K562 (cell line): ENCODE data around the gene ANTKMT. TPM values are rescaled to one million over a fixed set of nuclear protein-coding genes. Genes with fewer than 3 reads are reported as not detected.
A peak's percentile ranks its signal among the peaks of the same experiment; 100 is the strongest.

Experiments
- ARID1B ChIP-seq: fragments of 450-650 bp; IDR thresholded peaks from 2 replicates; pipeline ENCODE4 v1.6.1; 2016; ENCODE audit warnings: antibody characterized with exemption, mild to moderate bottlenecking, inconsistent platforms
- BACH1 ChIP-seq: fragments of 200-800 bp; sonication (Bioruptor generic); IDR thresholded peaks from 2 replicates; pipeline ENCODE4 v1.6.1; 2016; ENCODE audit warnings: missing genetic modification characterization, missing compliant biosample characterization
- BCL6 ChIP-seq: fragments of 250-450 bp; sonication (Bioruptor Pico); IDR thresholded peaks from 2 replicates; pipeline ENCODE4 v1.4.0; 2020
- BRF1 ChIP-seq: IDR thresholded peaks from 3 replicates; pipeline ENCODE4 v1.6.1; 2011; ENCODE audit warnings: borderline replicate concordance, mild to moderate bottlenecking; ENCODE audit not compliant: insufficient read length; ENCODE audit errors: extremely low read depth
- CBFA2T2 ChIP-seq: fragments of 450-650 bp; conservative IDR thresholded peaks from 2 replicates; pipeline ENCODE4 v1.6.1; 2017; ENCODE audit warnings: mild to moderate bottlenecking
- DMBX1 ChIP-seq: fragments of 250-450 bp; sonication (Bioruptor Pico); IDR thresholded peaks from 2 replicates; pipeline ENCODE4 v1.8.0; 2022; ENCODE audit warnings: inconsistent platforms, mild to moderate bottlenecking, moderate library complexity, borderline replicate concordance
- HMG20B ChIP-seq: fragments of 250-450 bp; sonication (Bioruptor Pico); IDR thresholded peaks from 2 replicates; pipeline ENCODE4 v1.5.0; 2021; ENCODE audit warnings: mild to moderate bottlenecking
- HMGN3 ChIP-seq: IDR thresholded peaks from 2 replicates; pipeline ENCODE4 v1.6.1; 2011; ENCODE audit warnings: borderline replicate concordance, low read depth, mild to moderate bottlenecking, mixed read lengths, low read length; ENCODE audit not compliant: insufficient read length; ENCODE audit errors: extremely low read depth
- HNRNPLL ChIP-seq: fragments of 200-400 bp; formaldehyde crosslinking; IDR thresholded peaks from 2 replicates; pipeline ENCODE4 v1.6.1; 2017; ENCODE audit warnings: low read length, low read depth, mild to moderate bottlenecking; ENCODE audit not compliant: poor library complexity, severe bottlenecking
- KDM5B ChIP-seq: fragments of 200-600 bp; sonication (generic); IDR thresholded peaks from 2 replicates; pipeline ENCODE4 v1.6.1; 2012; ENCODE audit warnings: low read depth, mild to moderate bottlenecking, moderate library complexity, low read length, control low read depth, inconsistent platforms; ENCODE audit not compliant: insufficient replicate concordance
- KLF16 ChIP-seq: IDR thresholded peaks from 2 replicates; pipeline ENCODE4 v1.6.1; 2016; ENCODE audit warnings: antibody characterized with exemption
- MED1 ChIP-seq: sonication (generic); formaldehyde crosslinking; IDR thresholded peaks from 2 replicates; pipeline ENCODE4 v1.8.1; 2023; ENCODE audit warnings: missing genetic modification reagents, borderline replicate concordance
- NCOR1 ChIP-seq: fragments of 450-650 bp; IDR thresholded peaks from 2 replicates; pipeline ENCODE4 v1.6.1; 2016; ENCODE audit warnings: mild to moderate bottlenecking, moderate library complexity
- RB1 ChIP-seq: fragments of 450-650 bp; IDR thresholded peaks from 2 replicates; pipeline ENCODE4 v1.6.1; 2017; ENCODE audit warnings: low read depth, mild to moderate bottlenecking
- RBM39 ChIP-seq: fragments of 200-400 bp; formaldehyde crosslinking; optimal IDR thresholded peaks from 2 replicates; pipeline ENCODE3; 2018; ENCODE audit warnings: low read depth, low read length
- SIX5 ChIP-seq, 2 experiments: IDR thresholded peaks; 2 replicates each; pipeline ENCODE4 v1.6.1; 2011; ENCODE audit warnings: low read length in 2 of 2, borderline replicate concordance in 1 of 2, low read depth in 1 of 2, mild to moderate bottlenecking in 1 of 2, moderate library complexity in 1 of 2; ENCODE audit not compliant: insufficient read depth in 1 of 2
- TAF15 ChIP-seq: fragments of 200-400 bp; formaldehyde crosslinking; IDR thresholded peaks from 2 replicates; pipeline ENCODE4 v1.6.1; 2017; ENCODE audit warnings: mild to moderate bottlenecking, low read depth, low read length, moderate library complexity
- ZBTB1 ChIP-seq: sonication (generic); formaldehyde crosslinking; IDR thresholded peaks from 2 replicates; pipeline ENCODE4 v1.8.1; 2023; ENCODE audit warnings: missing genetic modification reagents, low read depth, mild to moderate bottlenecking, borderline replicate concordance
- ZNF431 ChIP-seq: sonication (generic); formaldehyde crosslinking; IDR thresholded peaks from 2 replicates; pipeline ENCODE4 v1.8.0; 2022; ENCODE audit warnings: mild to moderate bottlenecking, missing genetic modification reagents
- ZNF778 ChIP-seq: fragments of 450-650 bp; formaldehyde crosslinking; IDR thresholded peaks from 2 replicates; pipeline ENCODE4 v1.4.0; 2020; ENCODE audit warnings: mild to moderate bottlenecking, moderate library complexity
- ZNF79 ChIP-seq: fragments of 250-450 bp; sonication (Bioruptor Pico); IDR thresholded peaks from 2 replicates; pipeline ENCODE4 v1.4.0; 2020; ENCODE audit warnings: low read depth, mild to moderate bottlenecking, moderate library complexity
- polyA plus RNA-seq, 8 experiments: library from polyadenylated mRNA; depleted of rRNA in 4 of 8; stranded (reverse) in 5 of 8; unstranded in 3 of 8; fragments of >200 nt; fragmentation: Nextera tagmentation in 2 of 8; fragmentation: Illumina TruSeq in 1 of 8; extraction: Ambion mirVana in 2 of 8; extraction: Trizol in 1 of 8; gene quantifications; 2 replicates each; pipeline versions ENCODE4 v1.2.1 to v1.2.3, GENCODE V29; 2011 to 2014; ENCODE audit warnings: inconsistent platforms in 1 of 8, missing spikeins in 1 of 8
- total RNA-seq, 7 experiments: library from RNA; depleted of rRNA in 6 of 7; stranded (reverse); fragments of >200 nt in 6 of 7; fragmentation: Illumina TruSeq in 2 of 7; extraction: Trizol in 2 of 7; gene quantifications; 2 replicates each; pipeline versions ENCODE4 v1.2.1 to v1.2.3, GENCODE V29; 2011 to 2021; ENCODE audit warnings: low replicate concordance in 1 of 7
- TF ChIP-seq, protein P1 (sequence below): IDR thresholded peaks from 2 replicates; pipeline ENCODE4 v1.6.1; 2011; ENCODE audit warnings: borderline replicate concordance, low read depth, mild to moderate bottlenecking, moderate library complexity, low read length; ENCODE audit not compliant: insufficient read depth, poor library complexity, severe bottlenecking
- TF ChIP-seq, protein P2 (sequence below): fragments of 250-450 bp; sonication (Bioruptor Pico); IDR thresholded peaks from 2 replicates; pipeline ENCODE4 v1.5.0; 2021; ENCODE audit warnings: mild to moderate bottlenecking, borderline replicate concordance
- TF ChIP-seq, protein P3 (sequence below): sonication (generic); formaldehyde crosslinking; IDR thresholded peaks from 2 replicates; pipeline ENCODE4 v1.8.0; 2022; ENCODE audit warnings: missing genetic modification reagents, mild to moderate bottlenecking, moderate library complexity, borderline replicate concordance

The ANTKMT gene
- total and polyA plus RNA-seq, 9 of the 15 experiments (the other 6 are each of a cell fraction or from before 2014, with no cell fraction given) = 0.58 to 217 (median 19.1) TPM

DNA sequence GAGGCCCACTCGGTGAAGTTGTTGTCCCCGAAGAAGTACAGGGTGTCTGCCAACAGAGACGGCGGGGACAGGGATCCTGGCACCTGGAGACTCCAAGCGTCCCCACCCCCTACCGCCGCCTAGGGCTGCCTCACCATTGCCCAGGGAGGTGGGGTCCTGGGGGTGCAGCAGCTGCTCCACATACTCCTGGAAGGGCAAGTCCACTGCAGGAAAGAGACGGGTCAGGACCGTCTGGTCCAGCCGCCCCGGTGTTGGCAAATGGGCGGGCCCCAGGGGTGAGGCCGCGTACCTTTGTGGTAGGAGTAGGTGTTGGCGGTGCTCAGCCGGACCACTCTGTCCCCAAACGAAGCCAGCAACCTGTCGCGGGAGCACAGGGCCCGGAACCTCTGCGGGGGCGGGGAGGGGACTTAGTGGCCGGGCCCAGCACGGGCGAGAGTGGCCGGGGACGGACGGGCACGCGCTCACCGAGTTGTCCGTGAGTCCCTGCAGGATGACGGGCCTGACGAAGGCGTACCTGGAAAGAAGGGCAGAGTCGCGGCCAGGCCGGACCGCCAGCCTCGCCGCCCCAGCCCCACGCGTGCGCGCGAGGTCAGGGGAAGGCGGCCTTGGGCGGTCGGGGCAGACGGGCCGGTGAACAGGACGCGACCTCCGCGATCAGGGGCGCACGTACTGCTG is 37.4 kb upstream of the ANTKMT start (continued):
- TF ChIP-seq HMGN3 = no peak
- no peak for TF ChIP-seq ARID1B
- TF ChIP-seq DMBX1 (CRISPR knock-in tag) = no peak
- no peak for TF ChIP-seq BACH1 (tag)
- TF ChIP-seq ZBTB1 = no peak
- no peak for TF ChIP-seq BRF1
- TF ChIP-seq KDM5B = peak; percentile 22
- TF ChIP-seq CBFA2T2 = no peak
- TF ChIP-seq RBM39 = no peak
- TF ChIP-seq, protein P1, sequence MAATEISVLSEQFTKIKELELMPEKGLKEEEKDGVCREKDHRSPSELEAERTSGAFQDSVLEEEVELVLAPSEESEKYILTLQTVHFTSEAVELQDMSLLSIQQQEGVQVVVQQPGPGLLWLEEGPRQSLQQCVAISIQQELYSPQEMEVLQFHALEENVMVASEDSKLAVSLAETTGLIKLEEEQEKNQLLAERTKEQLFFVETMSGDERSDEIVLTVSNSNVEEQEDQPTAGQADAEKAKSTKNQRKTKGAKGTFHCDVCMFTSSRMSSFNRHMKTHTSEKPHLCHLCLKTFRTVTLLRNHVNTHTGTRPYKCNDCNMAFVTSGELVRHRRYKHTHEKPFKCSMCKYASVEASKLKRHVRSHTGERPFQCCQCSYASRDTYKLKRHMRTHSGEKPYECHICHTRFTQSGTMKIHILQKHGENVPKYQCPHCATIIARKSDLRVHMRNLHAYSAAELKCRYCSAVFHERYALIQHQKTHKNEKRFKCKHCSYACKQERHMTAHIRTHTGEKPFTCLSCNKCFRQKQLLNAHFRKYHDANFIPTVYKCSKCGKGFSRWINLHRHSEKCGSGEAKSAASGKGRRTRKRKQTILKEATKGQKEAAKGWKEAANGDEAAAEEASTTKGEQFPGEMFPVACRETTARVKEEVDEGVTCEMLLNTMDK = no peak
- TF ChIP-seq TAF15 = no peak
- TF ChIP-seq HMG20B (CRISPR knock-in tag) = no peak
- peak; percentile 2 for TF ChIP-seq HNRNPLL
- no peak for TF ChIP-seq MED1
- TF ChIP-seq RB1 = no peak
- no peak for TF ChIP-seq KLF16
- no peak for TF ChIP-seq ZNF79 (CRISPR knock-in tag)
- no peak for TF ChIP-seq ZNF778 (CRISPR knock-in tag)
- TF ChIP-seq, protein P2, sequence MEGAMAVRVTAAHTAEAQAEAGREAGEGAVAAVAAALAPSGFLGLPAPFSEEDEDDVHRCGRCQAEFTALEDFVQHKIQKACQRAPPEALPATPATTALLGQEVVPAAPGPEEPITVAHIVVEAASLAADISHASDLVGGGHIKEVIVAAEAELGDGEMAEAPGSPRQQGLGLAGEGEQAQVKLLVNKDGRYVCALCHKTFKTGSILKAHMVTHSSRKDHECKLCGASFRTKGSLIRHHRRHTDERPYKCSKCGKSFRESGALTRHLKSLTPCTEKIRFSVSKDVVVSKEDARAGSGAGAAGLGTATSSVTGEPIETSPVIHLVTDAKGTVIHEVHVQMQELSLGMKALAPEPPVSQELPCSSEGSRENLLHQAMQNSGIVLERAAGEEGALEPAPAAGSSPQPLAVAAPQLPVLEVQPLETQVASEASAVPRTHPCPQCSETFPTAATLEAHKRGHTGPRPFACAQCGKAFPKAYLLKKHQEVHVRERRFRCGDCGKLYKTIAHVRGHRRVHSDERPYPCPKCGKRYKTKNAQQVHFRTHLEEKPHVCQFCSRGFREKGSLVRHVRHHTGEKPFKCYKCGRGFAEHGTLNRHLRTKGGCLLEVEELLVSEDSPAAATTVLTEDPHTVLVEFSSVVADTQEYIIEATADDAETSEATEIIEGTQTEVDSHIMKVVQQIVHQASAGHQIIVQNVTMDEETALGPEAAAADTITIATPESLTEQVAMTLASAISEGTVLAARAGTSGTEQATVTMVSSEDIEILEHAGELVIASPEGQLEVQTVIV (CRISPR knock-in tag) = no peak
- TF ChIP-seq NCOR1 = no peak
- TF ChIP-seq, protein P3, sequence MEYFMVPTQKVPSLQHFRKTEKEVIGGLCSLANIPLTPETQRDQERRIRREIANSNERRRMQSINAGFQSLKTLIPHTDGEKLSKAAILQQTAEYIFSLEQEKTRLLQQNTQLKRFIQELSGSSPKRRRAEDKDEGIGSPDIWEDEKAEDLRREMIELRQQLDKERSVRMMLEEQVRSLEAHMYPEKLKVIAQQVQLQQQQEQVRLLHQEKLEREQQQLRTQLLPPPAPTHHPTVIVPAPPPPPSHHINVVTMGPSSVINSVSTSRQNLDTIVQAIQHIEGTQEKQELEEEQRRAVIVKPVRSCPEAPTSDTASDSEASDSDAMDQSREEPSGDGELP (CRISPR knock-in tag) = 0 out of 2 replicates have a peak, but pooled peaks have one; percentile 45
- TF ChIP-seq ZNF431 (CRISPR knock-in tag) = no peak
- TF ChIP-seq BCL6 (CRISPR knock-in tag) = no peak
- no peak for TF ChIP-seq SIX5 (IDR thresholded peaks at IDR 0.05; ENCODE audit: borderline replicate concordance in 1 of 2, insufficient read depth in 1 of 2, low read depth in 1 of 2, low read length in 2 of 2)
